ENCODE measurements around the gene TMEM88. TPM values are rescaled to one million over a fixed set of nuclear protein-coding genes. Genes with fewer than 3 reads are reported as not detected.
"Not testable (repeated sequence)": the region's sequence is repeated elsewhere in the genome, so short reads cannot be mapped to it uniquely, and the experiment has no call there.

Gene TMEM88
- 12.0 TPM for total RNA-seq
- long read RNA-seq, transcript TMEM88-201 (2 exons, 875 nt): major isoform, 5 of 6 reads
- long read RNA-seq, partial matches to known transcripts: 0 of 6 reads
- long read RNA-seq, other reads (novel, unspliced or antisense): 0 of 6 reads

- intact Hi-C loops (cut with DNase I): no loop called here
- ATAC-seq (no peak), DNase-seq (peak; percentile 54)
These were observed at the start of gene TMEM88 for GRCh38 chr17:7854851-7855659. TMEM88 (plus strand) TSS chr17:7855066; CDS start chr17:7855075, 9 bp downstream.

GRCh38 chr17:7806587-7806986 lies 48.3 kb upstream of the TMEM88 start:
- H3K27me3 ChIP-seq (ENCODE audit: low read depth): peaks cover 3% of the 10 kb centered on the region
- intact Hi-C loops (cut with DNase I): no loop called here
- H3K27ac ChIP-seq: no peak overlapping the region
- no peak for TF ChIP-seq CTCF (IDR thresholded peaks at IDR 0.05)
- H3K9me3 ChIP-seq: no peaks in the 10 kb centered on the region
- DNase-seq: peak; percentile 10
- no peaks in the 10 kb centered on the region for H3K4me1 ChIP-seq
- ATAC-seq: peak; percentile 41 to 46
- no peak overlapping the region for H3K4me3 ChIP-seq
- H3K36me3 ChIP-seq: no peaks in the 10 kb centered on the region

More at GRCh38 chr17:7854851-7855659, at the start of gene TMEM88:
- Histone ChIP-seq H3K9me3 (no peaks in the 10 kb centered on the region), H3K27ac (peak within 1 kb of the TSS; percentile 84), H3K4me3 (peak within 1 kb of the TSS; percentile 81), H3K27me3 (ENCODE audit: low read depth) (no peaks in the 10 kb centered on the region), H3K4me1 (peaks cover 44% of the 10 kb centered on the region), H3K36me3 (peaks cover 55% of the 10 kb centered on the region)
- TF ChIP-seq CTCF (IDR thresholded peaks at IDR 0.05): no peak

- intact Hi-C loops (cut with DNase I): no loop called here
- Histone ChIP-seq H3K4me1 (no peaks in the 10 kb centered on the region), H3K27ac (no peak overlapping the region), H3K27me3 (ENCODE audit: low read depth) (peaks cover 3% of the 10 kb centered on the region), H3K36me3 (no peaks in the 10 kb centered on the region), H3K9me3 (no peaks in the 10 kb centered on the region), H3K4me3 (no peak overlapping the region)
- no peak for TF ChIP-seq CTCF (IDR thresholded peaks at IDR 0.05)
- DNase-seq: no peak
- ATAC-seq: no peak
These were observed 47.7 kb upstream of the TMEM88 start for GRCh38 chr17:7807206-7807605.

- intact Hi-C loops (cut with DNase I): no loop called here
- ATAC-seq: peak; percentile 56 to 57
- no peak for DNase-seq
- Histone ChIP-seq H3K27ac (no peak overlapping the region), H3K27me3 (ENCODE audit: low read depth) (peaks cover 2% of the 10 kb centered on the region), H3K9me3 (no peaks in the 10 kb centered on the region), H3K4me3 (no peak overlapping the region), H3K36me3 (no peaks in the 10 kb centered on the region), H3K4me1 (no peaks in the 10 kb centered on the region)
- TF ChIP-seq CTCF (IDR thresholded peaks at IDR 0.05): no peak
These were observed 45.6 kb upstream of the TMEM88 start for GRCh38 chr17:7809086-7809790.

- H3K4me3 ChIP-seq; DNase-seq; ATAC-seq; H3K4me1 ChIP-seq; intact Hi-C loops (cut with DNase I); H3K9me3 ChIP-seq; H3K27ac ChIP-seq; H3K27me3 ChIP-seq (ENCODE audit: low read depth); H3K36me3 ChIP-seq: not testable (repeated sequence)
These were observed 45.0 kb upstream of the TMEM88 start for GRCh38 chr17:7809791-7810343.
